HG03378 (cell line): ENCODE results near the gene NDUFS6.

Experiments
- ATAC-seq: cut with Tn5 transposase; IDR thresholded peaks from one replicate; pipeline ENCODE4 v1.9.1; 2021; ENCODE audit warnings: mild to moderate bottlenecking, moderate library complexity; ENCODE audit not compliant: unreplicated experiment

The NDUFS6 gene

DNA sequence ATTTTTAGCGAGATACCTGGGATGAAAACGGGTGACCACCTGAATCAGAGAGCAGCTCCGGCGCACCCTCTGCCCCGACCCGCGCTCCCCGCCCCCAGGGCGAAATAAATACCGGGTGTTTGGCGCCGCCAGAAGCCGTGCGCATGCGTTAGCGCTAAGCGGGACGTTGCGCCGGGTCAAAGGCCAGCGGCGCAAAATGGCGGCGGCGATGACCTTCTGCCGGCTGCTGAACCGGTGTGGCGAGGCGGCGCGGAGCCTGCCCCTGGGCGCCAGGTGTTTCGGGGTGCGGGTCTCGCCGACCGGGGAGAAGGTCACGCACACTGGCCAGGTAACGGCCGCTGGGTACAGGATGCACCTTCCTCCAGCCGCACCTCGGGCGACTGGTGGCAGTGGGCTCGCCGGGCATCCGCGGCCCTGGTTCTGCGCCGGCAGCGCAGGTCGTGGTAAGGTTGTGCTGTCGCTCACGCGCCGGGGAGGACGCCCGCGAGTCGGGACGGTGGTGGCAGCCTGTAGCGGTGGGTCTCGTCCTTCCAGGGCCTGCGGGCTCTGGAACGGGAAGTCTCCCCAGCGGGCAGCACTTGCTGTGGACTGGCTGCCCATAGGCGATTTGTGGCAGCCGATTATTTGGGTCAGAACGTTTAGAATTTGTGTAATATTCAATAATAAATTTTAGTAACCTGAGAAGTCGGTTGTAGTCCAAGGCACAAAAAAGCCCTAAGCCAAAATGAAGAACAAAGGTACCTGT is at the start of gene NDUFS6:
TSS of gene NDUFS6 (plus strand) at position 186 of the 745 bp plus-strand sequence. CDS start at position 197, 11 bp downstream.
- ATAC-seq = peak; percentile 55

DNA sequence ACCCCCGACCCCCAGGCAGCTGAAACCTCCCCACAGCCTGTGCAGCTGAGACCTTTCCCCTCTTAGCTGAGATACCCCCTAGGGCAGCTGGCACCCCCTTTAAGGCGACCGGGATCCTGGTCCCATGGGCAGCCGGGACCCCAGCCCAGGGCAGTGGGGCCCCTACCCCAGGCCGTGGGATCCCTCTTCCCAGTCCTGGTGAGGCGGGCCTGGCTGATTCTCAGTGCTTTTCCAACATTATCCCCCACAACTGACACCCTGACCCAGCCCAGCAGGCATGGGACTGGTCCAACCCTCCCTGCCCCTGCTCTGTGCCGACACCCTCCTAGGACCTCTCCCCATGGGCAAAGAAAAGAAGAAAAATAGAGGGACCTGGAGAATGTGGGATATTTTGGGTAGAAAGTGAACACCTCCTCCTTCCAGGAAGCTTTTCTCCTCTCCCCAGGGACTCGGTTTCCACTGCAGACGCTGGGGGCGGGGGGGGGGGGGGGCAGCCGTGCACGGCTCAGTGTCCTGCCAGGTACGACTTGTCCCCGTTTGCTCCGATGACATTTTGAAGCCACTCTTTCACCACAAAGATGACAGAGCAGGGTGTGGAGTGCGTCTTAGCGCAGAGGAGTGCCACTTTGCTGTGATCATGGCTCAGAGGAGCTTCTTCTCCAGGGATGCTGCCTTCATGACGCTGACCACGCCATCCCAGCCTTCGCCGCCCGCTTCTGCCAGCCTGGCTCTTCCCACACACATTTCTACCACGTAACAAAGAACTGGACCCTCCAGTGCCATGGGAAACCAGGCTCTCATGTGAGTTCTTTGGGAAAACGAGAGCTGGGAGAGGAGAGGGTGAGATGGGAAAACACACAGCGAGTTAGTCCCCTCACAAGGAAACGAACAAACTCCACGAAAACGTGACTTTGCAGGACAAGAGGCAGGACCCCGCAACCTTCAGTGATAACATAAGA is 49.1 kb upstream of the NDUFS6 start:
- ATAC-seq = no peak

DNA sequence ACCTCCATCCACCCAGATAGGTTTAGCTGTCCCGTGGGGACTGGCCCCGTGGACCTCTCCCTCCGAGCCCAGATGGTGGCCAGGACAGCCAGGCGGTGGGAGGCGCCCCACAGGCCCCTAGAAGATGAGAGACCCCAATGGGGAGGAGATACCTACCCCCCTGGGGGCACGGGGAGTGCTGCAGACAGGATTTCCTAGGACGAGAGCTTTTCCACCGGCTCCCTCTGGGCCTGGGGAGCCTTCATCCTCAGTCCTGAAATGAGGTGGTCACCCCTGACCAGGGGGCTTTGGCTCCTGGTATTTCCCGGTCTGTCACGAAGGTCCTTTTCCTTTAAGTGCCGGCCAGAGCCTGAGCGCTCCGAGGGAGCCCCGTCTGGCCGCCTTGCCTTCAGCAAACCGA is 48.3 kb upstream of the NDUFS6 start:
- ATAC-seq = no peak

DNA sequence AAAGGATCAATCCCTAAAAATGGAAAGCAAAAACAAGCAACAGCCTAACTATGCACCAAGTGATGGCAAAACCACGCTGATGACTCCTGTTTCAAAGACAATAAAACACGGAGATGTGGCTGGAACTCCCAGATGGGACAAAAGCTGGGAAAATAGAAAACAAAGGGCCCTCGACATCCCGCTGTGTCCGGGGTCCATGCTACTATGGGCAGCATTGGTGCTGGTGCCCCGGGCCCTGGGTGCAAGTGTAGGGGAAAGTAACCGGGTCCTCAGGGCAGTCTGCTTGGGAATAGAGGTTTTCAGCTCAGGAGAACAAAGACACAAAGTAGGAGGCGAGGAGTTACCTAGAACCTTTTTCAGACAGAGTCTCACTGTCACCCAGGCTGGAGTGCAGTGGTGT is 47.7 kb upstream of the NDUFS6 start:
- no peak for ATAC-seq

DNA sequence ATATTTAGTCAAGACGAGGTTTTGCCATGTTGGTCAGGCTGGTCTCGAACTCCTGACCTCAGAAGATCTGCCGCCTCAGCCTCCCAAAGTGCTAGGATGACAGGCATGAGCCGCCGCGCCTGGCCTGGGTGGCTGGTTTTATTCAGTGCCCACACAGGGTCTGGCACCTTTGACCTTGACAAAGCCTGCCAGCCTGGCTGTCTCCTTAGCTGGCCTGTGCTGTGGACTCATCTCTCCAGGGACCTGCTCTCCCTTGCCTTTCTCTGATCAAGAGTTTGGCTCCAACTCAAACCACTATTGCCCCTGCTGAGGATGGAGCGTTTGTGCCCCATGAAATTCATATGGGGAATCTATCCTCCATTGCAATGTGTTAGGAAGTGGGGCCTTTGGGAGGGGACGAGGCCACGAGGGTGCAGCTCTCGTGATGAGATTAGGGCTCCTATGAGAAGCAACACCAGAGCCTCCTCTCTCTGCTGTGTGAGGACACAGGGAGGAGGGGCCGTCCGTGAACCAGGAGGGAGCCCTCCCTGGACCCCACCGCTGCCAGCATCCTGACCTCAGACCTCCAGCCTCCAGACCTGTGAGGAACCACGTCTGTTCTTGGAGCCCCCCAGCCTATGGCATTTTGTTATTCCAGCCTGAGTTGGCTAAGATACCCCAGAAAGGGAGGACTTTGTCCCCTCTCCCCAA is 46.5 kb upstream of the NDUFS6 start:
- no peak for ATAC-seq

DNA sequence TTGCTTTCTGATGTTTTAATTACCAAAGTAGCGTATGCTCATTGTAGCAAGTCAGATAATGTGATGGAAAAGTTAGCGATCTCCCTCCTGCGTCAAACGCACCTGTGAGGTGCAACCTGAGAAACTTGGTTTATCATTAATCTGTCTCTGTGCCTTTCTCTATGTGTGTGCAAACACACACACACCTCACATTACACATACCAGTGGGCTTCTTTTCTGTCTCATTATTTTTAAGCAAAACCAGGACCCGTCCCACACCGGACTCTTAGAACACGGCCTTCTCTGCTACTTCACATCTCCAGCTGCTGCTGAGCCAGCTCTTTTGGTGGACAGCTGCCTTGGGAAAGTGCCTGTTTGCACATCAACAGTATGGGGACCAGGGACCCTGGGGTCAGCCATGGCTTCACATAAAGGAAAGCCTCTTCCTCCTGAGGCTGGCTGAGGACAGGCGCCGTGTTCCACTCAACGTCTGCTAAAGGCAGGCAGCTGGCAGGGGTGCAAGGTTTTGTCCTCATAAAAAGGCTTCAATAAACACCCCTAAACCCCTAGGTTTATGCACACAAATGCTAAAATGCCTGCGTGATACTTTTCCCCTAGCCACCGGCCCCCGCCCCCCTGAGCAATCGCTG is 45.8 kb upstream of the NDUFS6 start:
- ATAC-seq = no peak

DNA sequence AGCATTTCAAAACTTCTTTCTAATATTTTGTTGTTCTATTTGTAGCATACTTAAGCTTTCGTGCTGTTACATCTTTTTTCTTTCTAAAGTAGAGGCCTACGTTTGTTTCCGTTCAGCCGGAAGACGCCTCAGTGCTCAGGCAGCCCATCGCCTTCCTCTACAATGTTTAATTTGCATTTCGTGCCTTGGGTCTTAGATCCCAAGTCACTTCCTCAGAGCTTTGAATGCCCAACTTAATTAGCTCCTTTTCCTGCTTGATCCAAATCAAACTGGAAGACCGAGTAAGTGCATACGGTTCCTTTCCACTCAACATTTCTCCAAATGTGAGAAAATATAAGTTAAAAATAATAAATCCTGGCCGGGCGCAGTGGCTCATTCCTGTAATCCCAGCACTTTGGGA is 44.7 kb upstream of the NDUFS6 start:
- no peak for ATAC-seq

DNA sequence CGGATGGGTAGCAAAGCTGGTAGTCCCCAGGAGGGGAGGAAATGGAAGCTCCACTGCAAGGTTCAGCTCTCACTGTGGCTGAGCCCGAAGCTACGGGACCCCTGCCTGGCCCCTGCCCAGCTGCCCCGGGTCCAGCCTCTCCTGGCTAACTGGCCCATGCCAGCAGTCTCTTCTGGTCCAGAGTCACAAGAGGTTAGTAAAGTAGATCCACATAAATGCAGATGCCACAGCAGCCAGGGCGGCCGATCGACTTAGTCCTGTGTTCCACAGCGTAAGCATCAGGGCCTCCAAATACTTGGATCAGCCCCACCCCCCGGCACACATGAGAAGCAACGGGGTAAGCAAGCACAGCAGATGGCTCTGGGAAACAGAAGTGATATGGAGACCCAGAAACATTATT is 43.7 kb upstream of the NDUFS6 start:
- no peak for ATAC-seq

DNA sequence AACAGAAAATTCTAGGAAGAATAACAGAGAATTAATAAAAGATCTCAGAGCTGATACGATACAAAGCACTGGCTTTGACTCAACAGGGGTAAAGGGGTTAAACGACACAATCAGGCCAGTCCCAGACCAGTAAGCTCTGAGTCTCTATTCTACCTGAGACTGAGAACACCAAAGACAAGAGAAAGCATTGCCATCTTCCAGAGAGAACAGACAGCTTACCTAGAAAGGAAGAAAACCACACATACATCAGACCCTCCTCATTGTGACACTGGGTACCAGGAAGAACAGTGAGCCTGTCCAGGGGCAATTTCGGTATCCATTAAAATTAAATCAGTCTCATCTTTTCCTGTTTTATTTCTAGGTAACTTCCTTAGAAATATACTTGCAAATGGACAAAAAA is 42.6 kb upstream of the NDUFS6 start:
- ATAC-seq = no peak

DNA sequence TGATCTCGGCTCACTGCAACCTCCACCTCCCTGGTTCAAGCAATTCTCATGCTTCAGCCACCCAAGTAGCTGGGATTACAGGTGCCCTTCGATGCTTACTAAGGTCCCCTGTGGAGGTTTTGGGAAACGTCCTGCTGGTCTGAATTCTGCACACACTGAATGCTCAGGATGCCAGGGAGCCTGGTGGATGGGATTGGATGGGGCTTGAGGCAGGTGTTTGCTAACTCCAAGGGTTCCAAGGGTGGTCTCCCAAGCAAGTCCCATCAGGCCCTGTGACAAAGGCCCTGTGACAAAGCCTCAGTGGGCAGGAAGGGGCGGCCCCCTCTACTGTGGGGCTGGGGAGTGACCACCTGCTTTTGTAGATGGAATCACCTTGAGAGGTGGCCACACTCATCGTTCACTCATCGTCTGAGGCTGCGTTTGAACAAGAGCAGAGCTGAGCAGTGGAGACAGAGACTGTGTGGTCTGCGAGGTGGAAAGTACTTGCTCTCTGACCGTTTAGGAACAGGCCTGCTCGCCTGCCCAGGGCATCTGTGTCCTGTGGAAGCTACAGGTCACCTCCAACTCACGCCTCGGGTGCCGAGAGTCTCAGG is 41.7 kb upstream of the NDUFS6 start:
- no peak for ATAC-seq

DNA sequence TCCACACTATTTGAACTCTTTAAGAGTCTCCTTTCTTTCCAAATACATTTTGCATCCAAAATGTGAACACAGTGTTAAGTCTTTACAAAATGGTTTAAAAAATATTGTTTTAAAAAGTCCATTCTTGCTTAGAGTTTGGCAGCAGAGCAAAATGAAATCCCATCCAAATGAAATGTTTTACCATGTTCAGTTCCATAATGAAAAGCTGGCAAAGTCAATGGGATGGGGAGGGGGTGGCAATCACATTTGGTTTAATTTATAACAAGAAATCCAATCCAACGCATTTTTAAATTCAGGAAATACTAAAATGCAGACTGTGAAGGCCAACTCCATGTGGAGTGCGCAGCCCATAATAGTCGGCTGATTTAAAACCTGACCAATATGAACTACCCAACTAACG is 41.0 kb upstream of the NDUFS6 start:
- no peak for ATAC-seq

DNA sequence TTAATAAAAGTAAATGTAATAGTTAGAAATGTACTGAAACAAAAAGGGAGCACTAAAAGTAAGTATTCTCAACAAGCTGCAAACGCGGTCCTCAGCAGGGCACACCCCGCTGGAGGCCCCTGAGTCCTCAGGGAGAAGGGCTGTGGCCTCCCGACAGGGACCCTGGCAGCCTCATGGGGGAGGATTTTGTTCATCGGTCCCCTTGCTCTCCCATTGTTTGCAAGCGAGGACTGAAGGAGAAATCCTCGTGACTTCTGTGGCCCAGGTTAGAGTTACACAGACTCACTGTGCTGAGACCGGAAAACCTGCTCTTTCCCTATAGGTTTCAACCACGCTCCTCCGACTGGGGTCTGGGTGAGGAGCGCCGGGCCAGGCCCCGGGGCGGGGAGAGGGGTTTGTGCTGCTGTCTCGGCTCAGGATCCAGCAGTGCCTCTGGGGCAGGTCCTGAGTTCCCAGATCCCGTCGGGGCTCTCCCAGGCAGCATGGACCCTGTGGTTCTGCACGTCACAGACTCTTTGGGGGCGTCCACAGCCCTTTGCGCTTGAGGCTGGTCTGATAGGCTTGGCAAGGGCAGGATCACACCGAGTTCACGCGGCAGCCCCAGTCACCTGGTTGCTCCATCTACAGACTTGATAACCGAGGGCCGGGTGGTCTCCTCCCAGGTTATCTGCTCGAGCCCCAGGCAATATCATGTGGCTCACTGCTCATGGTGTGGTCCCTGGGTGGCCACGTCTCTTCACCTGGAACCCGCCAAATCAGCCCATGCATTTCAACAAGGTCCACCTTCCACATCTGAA is 40.4 kb upstream of the NDUFS6 start:
- no peak for ATAC-seq

DNA sequence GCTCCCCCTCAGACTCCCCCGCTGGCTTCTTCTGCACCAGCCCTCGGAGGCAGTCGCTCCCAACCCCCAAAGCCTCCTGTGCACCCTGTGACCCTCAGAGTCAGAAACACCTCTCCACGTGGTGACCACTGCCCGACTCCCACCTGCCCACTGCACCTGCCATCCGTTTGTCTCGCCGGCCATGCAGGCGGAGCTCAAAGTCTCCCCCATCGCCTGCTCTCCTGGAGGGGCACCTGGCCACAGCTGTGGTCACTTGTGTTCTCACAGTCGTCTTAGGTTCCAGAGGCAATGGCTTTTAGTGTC is 39.8 kb upstream of the NDUFS6 start:
- ATAC-seq = no peak

DNA sequence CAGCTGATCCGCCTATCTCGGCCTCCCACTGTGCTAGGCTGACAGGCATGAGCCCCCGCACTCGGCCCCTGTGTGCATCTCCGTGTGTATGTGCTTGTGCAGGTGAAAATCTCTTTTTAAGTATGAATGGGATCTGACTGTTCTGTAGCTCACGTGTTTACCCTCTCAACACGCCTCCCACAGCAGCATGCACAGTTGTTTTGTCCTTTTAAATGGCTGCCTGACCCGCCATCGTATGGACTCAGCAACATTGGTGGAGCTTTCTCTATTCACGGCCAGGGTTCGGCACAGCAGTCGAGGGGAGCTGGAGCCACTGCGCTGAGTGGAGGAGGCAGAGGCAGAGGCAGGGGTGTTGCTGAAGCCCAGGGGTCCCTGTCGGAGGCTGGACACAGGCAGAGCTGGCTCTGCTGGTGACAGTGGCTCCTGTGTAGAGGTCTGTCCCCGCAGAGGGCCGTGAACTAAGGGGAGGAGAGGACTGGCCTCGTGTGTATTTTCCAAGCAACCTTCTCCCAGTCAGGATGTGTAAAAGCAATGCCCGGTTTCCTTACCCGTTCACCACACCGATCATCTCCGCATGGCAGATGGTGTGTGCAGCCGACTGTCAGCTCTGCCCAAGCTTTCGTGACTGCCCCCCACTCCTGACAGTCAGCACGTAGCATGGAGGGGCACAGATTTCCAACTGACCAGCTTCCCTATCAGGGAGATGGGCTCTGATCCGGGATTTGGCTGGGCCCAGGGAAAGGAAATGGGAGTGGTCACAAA is 38.9 kb upstream of the NDUFS6 start:
- no peak for ATAC-seq

DNA sequence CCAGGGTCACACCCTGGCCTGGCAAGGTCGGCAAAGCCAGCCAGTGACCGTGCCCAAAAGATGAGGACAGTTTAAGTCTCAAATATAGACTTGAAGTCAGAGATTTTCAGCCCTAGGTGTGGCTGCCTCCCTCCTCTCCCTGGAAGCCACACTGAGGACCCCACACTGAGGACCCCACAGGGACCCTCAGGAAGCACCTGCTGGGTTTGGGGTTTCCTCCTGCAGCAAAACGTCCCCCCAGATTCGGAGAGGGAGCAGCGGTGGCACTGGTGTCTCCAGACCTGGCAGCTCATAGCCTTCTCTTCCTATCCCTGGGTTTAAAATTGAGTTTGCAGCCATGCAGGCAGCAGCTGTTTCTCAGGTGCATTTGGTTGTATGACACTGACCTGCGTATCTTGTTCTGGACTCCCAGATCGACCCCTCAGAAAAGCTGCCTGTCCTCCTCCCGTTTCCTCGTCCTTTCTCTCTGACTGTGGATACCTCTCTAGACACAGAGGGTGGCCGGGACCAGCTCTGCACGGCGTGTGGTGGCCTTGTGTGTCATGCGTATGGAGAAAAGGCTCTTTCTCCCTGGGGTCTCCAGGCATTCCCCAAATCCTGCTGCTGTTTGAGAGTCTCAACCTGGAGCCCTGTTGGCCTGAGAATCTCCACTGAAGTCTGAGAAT is 38.2 kb upstream of the NDUFS6 start:
- ATAC-seq = no peak

DNA sequence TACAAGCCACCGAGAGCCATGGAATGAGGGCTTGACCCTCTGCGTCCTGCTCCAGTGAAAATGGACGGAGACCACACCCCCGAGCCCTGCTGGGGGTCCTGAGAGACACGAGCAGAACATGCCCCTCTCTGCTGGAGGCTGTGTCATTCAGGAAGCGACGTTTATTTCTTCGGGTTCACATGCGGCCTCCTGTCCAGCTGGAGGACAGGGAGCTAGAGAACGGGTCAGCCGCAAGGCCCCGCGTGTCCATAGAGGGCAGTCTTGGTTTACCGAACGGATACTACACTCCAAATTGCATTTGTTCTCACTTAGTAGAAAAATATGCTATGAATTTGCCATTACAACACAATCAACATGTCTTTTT is 37.7 kb upstream of the NDUFS6 start:
- ATAC-seq = no peak

DNA sequence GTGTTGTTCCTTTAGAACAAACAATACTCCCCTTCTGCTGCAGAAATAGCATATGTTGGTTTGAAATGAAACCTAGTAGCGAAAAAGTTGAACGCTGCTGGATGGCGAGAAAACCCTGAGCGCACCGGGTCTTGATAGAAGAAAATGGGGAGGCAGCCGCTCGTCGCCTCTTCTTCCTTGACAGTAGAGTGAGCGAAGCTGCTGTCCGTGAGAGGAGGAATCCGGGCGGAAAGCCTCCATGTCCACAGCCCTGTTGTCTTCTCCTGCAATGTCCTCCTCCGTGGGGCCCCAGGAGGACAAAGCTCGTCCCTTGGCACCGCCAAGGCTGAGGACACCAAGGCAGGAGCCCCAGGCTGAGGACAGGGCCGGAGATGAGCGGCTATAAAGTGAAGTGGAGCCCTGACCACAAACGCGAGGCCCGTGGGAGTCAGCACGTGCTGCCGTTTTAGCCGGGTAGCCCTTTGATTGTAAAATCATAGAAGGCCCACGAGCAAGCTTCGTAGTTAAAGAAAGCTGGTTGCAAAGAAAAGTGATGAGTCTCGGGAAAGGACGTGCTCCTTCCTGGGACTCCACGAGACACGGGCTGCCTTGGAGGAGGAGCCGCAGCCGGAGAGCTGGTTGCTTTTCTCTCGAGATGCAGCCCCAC is 37.1 kb upstream of the NDUFS6 start:
- ATAC-seq = no peak

DNA sequence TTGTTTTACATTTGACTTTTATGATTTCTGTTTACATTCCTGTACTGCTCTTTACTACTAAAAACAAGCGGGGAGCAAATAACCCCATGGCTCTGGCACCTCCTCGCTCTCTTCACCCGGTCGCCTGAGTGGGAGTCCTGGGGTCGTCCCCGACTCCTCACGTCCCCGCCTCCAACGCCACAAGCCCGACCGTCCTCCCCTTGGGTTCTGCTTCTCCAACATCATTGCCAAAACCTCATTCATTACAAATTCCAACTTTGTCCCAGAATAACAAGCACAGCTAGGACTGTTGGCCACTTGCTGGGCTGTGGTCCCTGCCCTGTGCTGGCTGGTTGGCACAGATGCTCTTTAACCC is 36.6 kb upstream of the NDUFS6 start:
- ATAC-seq = no peak
